SK-N-SH (cell line): ENCODE data around the gene UBE2U. TPM values are rescaled to one million over a fixed set of nuclear protein-coding genes. Genes with fewer than 3 reads are reported as not detected.

Source experiments
- CTCF ChIA-PET: fragments of 300-600, 350-600 bp; formaldehyde crosslinking; extraction: SDS; loops from one replicate; lab custom pipeline; 2021; lab: Yijun Ruan, JAX
- POLR2A ChIA-PET: fragments of 350-600 bp; sonication (Branson Sonifier 250); formaldehyde crosslinking; extraction: SDS; loops from one replicate; lab custom pipeline; 2020; ENCODE audit warnings: antibody characterized with exemption, inconsistent platforms; lab: Yijun Ruan, JAX
- DNase-seq: peaks from one replicate; pipeline ENCODE4 v3.0.0; 2012
- H2AFZ ChIP-seq: fragments of 200-600 bp; sonication (generic); 2 replicates; pipeline ENCODE4 v1.8.1; 2016; ENCODE audit warnings: antibody characterized with exemption, mild to moderate bottlenecking, low read depth
- H3F3A ChIP-seq: fragments of 200-600 bp; sonication (generic); replicated peaks from 2 replicates; pipeline ENCODE3; 2016; ENCODE audit warnings: antibody characterized with exemption, mild to moderate bottlenecking; ENCODE audit not compliant: insufficient read depth
- H3K27ac ChIP-seq, 2 experiments: fragments of 200-500 bp in 1 of 2; fragments of 200-600 bp in 1 of 2; sonication (Bioruptor generic) in 1 of 2; sonication (generic), shearing (Covaris generic) in 1 of 2; 2 replicates each; pipeline versions ENCODE4 v1.5.1 to v1.6.1; 2014 to 2016; ENCODE audit warnings: low read depth in 2 of 2, inconsistent platforms in 1 of 2, low read length in 1 of 2, mild to moderate bottlenecking in 1 of 2, mixed read lengths in 1 of 2
- H3K27me3 ChIP-seq: fragments of 200-600 bp; sonication (generic), shearing (Covaris generic); 2 replicates; pipeline ENCODE4 v1.6.1; 2016; ENCODE audit warnings: mixed run types; ENCODE audit not compliant: insufficient read depth
- H3K36me3 ChIP-seq, 2 experiments: fragments of 200-500 bp in 1 of 2; fragments of 200-600 bp in 1 of 2; sonication (Bioruptor generic) in 1 of 2; sonication (generic) in 1 of 2; replicated peaks in 1 of 2; 2 replicates each; pipeline versions ENCODE3 to v1.5.1; 2014 to 2016; ENCODE audit warnings: low read length in 1 of 2, mild to moderate bottlenecking in 1 of 2; ENCODE audit not compliant: insufficient read depth in 2 of 2, control insufficient read depth in 1 of 2
- H3K4me1 ChIP-seq, 2 experiments: fragments of 200-500 bp in 1 of 2; fragments of 200-600 bp in 1 of 2; sonication (Bioruptor generic) in 1 of 2; sonication (generic), shearing (Covaris generic) in 1 of 2; 2 replicates each; pipeline versions ENCODE4 v1.5.1 to v1.6.1; 2014 to 2016; ENCODE audit warnings: low read depth in 1 of 2, low read length in 1 of 2, mixed run types in 1 of 2; ENCODE audit not compliant: insufficient read depth in 2 of 2, control insufficient read depth in 1 of 2
- H3K4me2 ChIP-seq: fragments of 200-600 bp; sonication (generic), shearing (Covaris generic); 2 replicates; pipeline ENCODE4 v1.6.1; 2017; ENCODE audit warnings: mixed run types
- H3K4me3 ChIP-seq, 2 experiments: fragments of 200-500 bp in 1 of 2; fragments of 200-600 bp in 1 of 2; sonication (Bioruptor generic) in 1 of 2; sonication (generic), shearing (Covaris generic) in 1 of 2; 2 replicates each; pipeline versions ENCODE4 v1.5.1 to v1.8.1; 2014 to 2016; ENCODE audit warnings: low read depth in 2 of 2, inconsistent platforms in 1 of 2, low read length in 1 of 2, mild to moderate bottlenecking in 1 of 2, mixed read lengths in 1 of 2, moderate library complexity in 1 of 2
- H3K79me2 ChIP-seq: fragments of 200-600 bp; sonication (generic); 2 replicates; pipeline ENCODE4 v1.8.1; 2017; ENCODE audit warnings: mild to moderate bottlenecking; ENCODE audit not compliant: insufficient read depth
- H3K9ac ChIP-seq: fragments of 200-600 bp; sonication (generic); 2 replicates; pipeline ENCODE4 v1.6.1; 2017; ENCODE audit warnings: mixed run types
- H3K9me2 ChIP-seq: fragments of 200-600 bp; sonication (generic); 2 replicates; pipeline ENCODE4 v1.6.1; 2017; ENCODE audit warnings: mixed run types
- H3K9me3 ChIP-seq: fragments of 200-600 bp; sonication (generic); 2 replicates; pipeline ENCODE4 v1.6.1; 2017; ENCODE audit warnings: mixed run types, mild to moderate bottlenecking, moderate library complexity
- H4K20me1 ChIP-seq: fragments of 200-600 bp; sonication (generic); 2 replicates; pipeline ENCODE4 v1.6.1; 2017; ENCODE audit warnings: mild to moderate bottlenecking, mixed run types; ENCODE audit not compliant: insufficient read depth
- ELF1 ChIP-seq: IDR thresholded peaks from 2 replicates; pipeline ENCODE4 v1.4.0; 2012
- EP300 ChIP-seq, 2 experiments: IDR thresholded peaks; 2 replicates each; pipeline versions ENCODE4 v1.4.0 to v1.6.1; 2012; ENCODE audit warnings: borderline replicate concordance in 1 of 2, low read depth in 1 of 2, low read length in 1 of 2
- FOSL2 ChIP-seq: IDR thresholded peaks from 2 replicates; pipeline ENCODE4 v1.4.0; 2012; ENCODE audit warnings: low read depth, mild to moderate bottlenecking, moderate library complexity, borderline replicate concordance
- FOXJ3 ChIP-seq: sonication (generic); formaldehyde crosslinking; IDR thresholded peaks from 2 replicates; pipeline ENCODE4 v1.5.1; 2020; ENCODE audit warnings: mild to moderate bottlenecking, missing genetic modification reagents
- GABPA ChIP-seq: IDR thresholded peaks from 2 replicates; pipeline ENCODE4 v1.4.0; 2012; ENCODE audit warnings: low read depth, mild to moderate bottlenecking
- JUND ChIP-seq: IDR thresholded peaks from 2 replicates; pipeline ENCODE4 v1.4.0; 2012
- MAX ChIP-seq: IDR thresholded peaks from 2 replicates; pipeline ENCODE4 v1.4.0; 2012; ENCODE audit warnings: low read depth
- MEF2A ChIP-seq: IDR thresholded peaks from 2 replicates; pipeline ENCODE4 v1.4.0; 2012; ENCODE audit warnings: low read depth, borderline replicate concordance
- MXI1 ChIP-seq: IDR thresholded peaks from 2 replicates; pipeline ENCODE4 v1.6.1; 2012; ENCODE audit warnings: mild to moderate bottlenecking, low read depth, low read length, improper control_type of control experiment
- NFIC ChIP-seq: IDR thresholded peaks from 2 replicates; pipeline ENCODE4 v1.4.0; 2012; ENCODE audit warnings: borderline replicate concordance
- NRF1 ChIP-seq: IDR thresholded peaks from 2 replicates; pipeline ENCODE4 v1.6.1; 2012; ENCODE audit warnings: low read depth, mild to moderate bottlenecking, low read length
- RAD21 ChIP-seq: IDR thresholded peaks from 2 replicates; pipeline ENCODE4 v1.6.1; 2012; ENCODE audit warnings: mild to moderate bottlenecking, low read length
- REST ChIP-seq: IDR thresholded peaks from 2 replicates; pipeline ENCODE4 v1.6.1; 2012; ENCODE audit warnings: mild to moderate bottlenecking, low read depth, low read length, moderate library complexity
- RFX5 ChIP-seq: IDR thresholded peaks from 2 replicates; pipeline ENCODE4 v1.6.1; 2012; ENCODE audit warnings: mild to moderate bottlenecking, improper control_type of control experiment, low read length
- RXRA ChIP-seq: IDR thresholded peaks from 2 replicates; pipeline ENCODE4 v1.4.0; 2012; ENCODE audit warnings: low read depth, mild to moderate bottlenecking, borderline replicate concordance
- TEAD4 ChIP-seq: IDR thresholded peaks from 2 replicates; pipeline ENCODE4 v1.4.0; 2012; ENCODE audit warnings: mild to moderate bottlenecking, borderline replicate concordance; ENCODE audit not compliant: insufficient read depth
- USF2 ChIP-seq: fragments of 150-350 bp; IDR thresholded peaks from 2 replicates; pipeline ENCODE4 v1.6.1; 2017; ENCODE audit warnings: antibody characterized with exemption, low read length, low read depth, borderline replicate concordance
- ZBTB33 ChIP-seq: IDR thresholded peaks from 2 replicates; pipeline ENCODE4 v1.4.0; 2012; ENCODE audit warnings: low read depth, borderline replicate concordance
- WGBS: methylation state at CpG from one replicate; pipeline ENCODE4 v1.1.6; 2017; ENCODE audit warnings: low lambda C conversion rate; 5-methylcytosine and 5-hydroxymethylcytosine counted together
- polyA plus RNA-seq, 3 experiments: library from polyadenylated mRNA; depleted of rRNA; stranded (reverse); fragments of >200 nt; gene quantifications; 2 replicates each; pipeline ENCODE4 v1.2.3, GENCODE V29; 2012

The UBE2U gene
- polyA plus RNA-seq, 1 of the 3 experiments (the other 2 are of a cell fraction) = not detected

- WGBS = 87% methylated on average over 10 of the region's 10 CpGs
- no peak overlapping the region for H3K4me3 ChIP-seq
- no peak overlapping the region for H3K9ac ChIP-seq
- POLR2A ChIA-PET = no interaction called here
- no peak overlapping the region for H2AFZ ChIP-seq
- DNase-seq = no peak
- TF ChIP-seq NRF1 (no peak), USF2 (no peak), MXI1 (no peak), GABPA (no peak), RFX5 (no peak), EP300 (IDR thresholded peaks at IDR 0.05; ENCODE audit: borderline replicate concordance in 1 of 2, low read depth in 1 of 2, low read length in 1 of 2) (no peak), RXRA (no peak), REST (no peak), ZBTB33 (no peak), JUND (no peak), RAD21 (no peak), TEAD4 (no peak), ELF1 (no peak), NFIC (no peak), MAX (no peak), FOSL2 (no peak), FOXJ3 (no peak), MEF2A (no peak)
- H3F3A ChIP-seq = peaks cover 15% of the 10 kb centered on the region
- no peaks in the 10 kb centered on the region for H3K79me2 ChIP-seq
- no peak overlapping the region for H3K4me2 ChIP-seq
- H3K27me3 ChIP-seq = no peaks in the 10 kb centered on the region
- H3K9me2 ChIP-seq = no peaks in the 10 kb centered on the region
- no peaks in the 10 kb centered on the region for H3K36me3 ChIP-seq
- H3K4me1 ChIP-seq = peaks cover 0 to 3% of the 10 kb centered on the region in 2 experiments; a peak in 2 of 4 replicates
- H4K20me1 ChIP-seq = no peaks in the 10 kb centered on the region
- H3K9me3 ChIP-seq = no peaks in the 10 kb centered on the region
- CTCF ChIA-PET = interaction anchor here (0.7 to 1.2 kb wide), 3 partner anchors 9 to 57 kb away, joined by 3 to 5 read pairs (median 3); no protein-coding TSS in a partner anchor
- H3K27ac ChIP-seq = no peak overlapping the region
These were observed 24.9 kb downstream of the UBE2U start for GRCh38 chr1:64228167-64228957.
